ENCODE results near the gene ITPR1.

Gene ITPR1

GRCh38 chr3:4751502-4752101, 258.5 kb downstream of the ITPR1 start:
- peaks cover 13% of the 10 kb centered on the region; the same call in 1 of the 2 replicates for H3K36me3 ChIP-seq (ENCODE audit: insufficient read depth, low read length)
- H3K4me1 ChIP-seq (ENCODE audit: insufficient read depth, low read length, poor library complexity, severe bottlenecking): peaks cover 35% of the 10 kb centered on the region
- no peak overlapping the region for H2AFZ ChIP-seq (ENCODE audit: low read length)

GRCh38 chr3:4752201-4753072, 259.3 kb downstream of the ITPR1 start:
- TF ChIP-seq EZH2phosphoT487 (IDR thresholded peaks at IDR 0.05; ENCODE audit: borderline replicate concordance): no peak
- TF ChIP-seq CTCF (conservative IDR thresholded peaks at IDR 0.05; ENCODE audit: low read length): no peak
- peak overlapping the region; percentile 58 for H3K9ac ChIP-seq (ENCODE audit: low read depth, low read length, poor library complexity, severe bottlenecking)

More at GRCh38 chr3:4751502-4752101, 258.5 kb downstream of the ITPR1 start:
- TF ChIP-seq CTCF (conservative IDR thresholded peaks at IDR 0.05; ENCODE audit: low read length): no peak
- no peak for TF ChIP-seq EZH2phosphoT487 (IDR thresholded peaks at IDR 0.05; ENCODE audit: borderline replicate concordance)
- Histone ChIP-seq H4K20me1 (ENCODE audit: insufficient read depth, low read length, poor library complexity, severe bottlenecking) (no peaks in the 10 kb centered on the region), H3F3A (ENCODE audit: low read depth) (no peaks in the 10 kb centered on the region), H3K4me3 (ENCODE audit: low read length, poor library complexity, severe bottlenecking) (no peak overlapping the region), H3K79me2 (ENCODE audit: insufficient read depth, low read length) (no peaks in the 10 kb centered on the region), H3K9me2 (replicated peaks; ENCODE audit: low read depth, low read length) (no peaks in the 10 kb centered on the region), H3K4me2 (ENCODE audit: low read depth, low read length, poor library complexity, severe bottlenecking) (peak overlapping the region; percentile 44), H3K27me3 (ENCODE audit: insufficient read depth, low read length, poor library complexity, severe bottlenecking) (no peaks in the 10 kb centered on the region), H3K9me3 (ENCODE audit: insufficient read depth, low read depth, low read length) (no peaks in the 10 kb centered on the region), H3K9ac (ENCODE audit: low read depth, low read length, poor library complexity, severe bottlenecking) (peak overlapping the region; percentile 58)

GRCh38 chr3:4753073-4753691, 260.0 kb downstream of the ITPR1 start:
- Histone ChIP-seq H3K27me3 (ENCODE audit: insufficient read depth, low read length, poor library complexity, severe bottlenecking) (no peaks in the 10 kb centered on the region), H2AFZ (ENCODE audit: low read length) (no peak overlapping the region), H4K20me1 (ENCODE audit: insufficient read depth, low read length, poor library complexity, severe bottlenecking) (no peaks in the 10 kb centered on the region), H3K4me2 (ENCODE audit: low read depth, low read length, poor library complexity, severe bottlenecking) (no peak overlapping the region), H3K36me3 (ENCODE audit: insufficient read depth, low read length) (peaks cover 13% of the 10 kb centered on the region; the same call in 1 of the 2 replicates), H3K9me2 (replicated peaks; ENCODE audit: low read depth, low read length) (no peaks in the 10 kb centered on the region), H3K4me3 (ENCODE audit: low read length, poor library complexity, severe bottlenecking) (no peak overlapping the region), H3K9me3 (ENCODE audit: insufficient read depth, low read depth, low read length) (no peaks in the 10 kb centered on the region), H3F3A (ENCODE audit: low read depth) (no peaks in the 10 kb centered on the region), H3K4me1 (ENCODE audit: insufficient read depth, low read length, poor library complexity, severe bottlenecking) (peaks cover 35% of the 10 kb centered on the region), H3K9ac (ENCODE audit: low read depth, low read length, poor library complexity, severe bottlenecking) (no peak overlapping the region), H3K79me2 (ENCODE audit: insufficient read depth, low read length) (no peaks in the 10 kb centered on the region)
- TF ChIP-seq EZH2phosphoT487 (IDR thresholded peaks at IDR 0.05; ENCODE audit: borderline replicate concordance) (no peak), CTCF (conservative IDR thresholded peaks at IDR 0.05; ENCODE audit: low read length) (no peak)

More at GRCh38 chr3:4752201-4753072, 259.3 kb downstream of the ITPR1 start:
- Histone ChIP-seq H3K9me2 (replicated peaks; ENCODE audit: low read depth, low read length) (no peaks in the 10 kb centered on the region), H3K27me3 (ENCODE audit: insufficient read depth, low read length, poor library complexity, severe bottlenecking) (no peaks in the 10 kb centered on the region), H3K79me2 (ENCODE audit: insufficient read depth, low read length) (no peaks in the 10 kb centered on the region), H3K4me1 (ENCODE audit: insufficient read depth, low read length, poor library complexity, severe bottlenecking) (peaks cover 35% of the 10 kb centered on the region), H3K4me3 (ENCODE audit: low read length, poor library complexity, severe bottlenecking) (no peak overlapping the region), H2AFZ (ENCODE audit: low read length) (no peak overlapping the region), H4K20me1 (ENCODE audit: insufficient read depth, low read length, poor library complexity, severe bottlenecking) (no peaks in the 10 kb centered on the region), H3K4me2 (ENCODE audit: low read depth, low read length, poor library complexity, severe bottlenecking) (peak overlapping the region; percentile 44), H3F3A (ENCODE audit: low read depth) (no peaks in the 10 kb centered on the region), H3K36me3 (ENCODE audit: insufficient read depth, low read length) (peaks cover 13% of the 10 kb centered on the region; the same call in 1 of the 2 replicates), H3K9me3 (ENCODE audit: insufficient read depth, low read depth, low read length) (no peaks in the 10 kb centered on the region)

All from Loucy (cell line).